Hepatocyte (in vitro differentiated cells): ENCODE results near the gene FSTL1.

ENCODE experiments used
- CTCF ChIP-seq: fragments of 200-600 bp; sonication (generic); IDR thresholded peaks from 2 replicates; pipeline ENCODE4 v1.5.1; 2016; ENCODE audit warnings: antibody characterized with exemption, mild to moderate bottlenecking; ENCODE audit not compliant: poor library complexity
- EZH2 ChIP-seq: fragments of 200-600 bp; sonication (generic); IDR thresholded peaks from 2 replicates; pipeline ENCODE4 v1.6.1; 2016; ENCODE audit warnings: antibody characterized with exemption, mild to moderate bottlenecking, borderline replicate concordance
- EZH2phosphoT487 ChIP-seq: fragments of 200-600 bp; sonication (generic); IDR thresholded peaks from one replicate; pipeline ENCODE4 v1.6.1; 2018; ENCODE audit warnings: antibody characterized with exemption, mild to moderate bottlenecking, low read depth, moderate library complexity; ENCODE audit not compliant: unreplicated experiment, severe bottlenecking

GRCh38 chr3:120410116-120410515 is 40.7 kb downstream of the FSTL1 start:
- TF ChIP-seq CTCF = no peak
- TF ChIP-seq EZH2phosphoT487 = no peak
- TF ChIP-seq EZH2 = no peak
